Upper lobe of left lung (tissue), 4 donors: ENCODE results near the gene PYCR2.

Experiments
- CTCF ChIP-seq, 6 experiments: fragments of 450-650 bp in 4 of 6; fragments of 200-600 bp in 2 of 6; sonication (generic) in 2 of 6; IDR thresholded peaks; one replicate each; pipeline ENCODE4 v1.5.1; 2016 to 2019; ENCODE audit warnings: antibody characterized with exemption in 6 of 6
- EP300 ChIP-seq, 4 donors: sonication (generic); formaldehyde crosslinking; IDR thresholded peaks; one replicate each; pipeline ENCODE4 v1.5.1; 2017; ENCODE audit warnings: antibody characterized with exemption in 4 of 4, control low read depth in 2 of 4
- POLR2A ChIP-seq, 4 donors: fragments of 450-650 bp; IDR thresholded peaks; one replicate each; pipeline ENCODE4 v1.5.1; 2016 to 2017; ENCODE audit warnings: antibody characterized with exemption in 4 of 4, mild to moderate bottlenecking in 2 of 4
- POLR2AphosphoS5 ChIP-seq, 2 donors: sonication (generic); formaldehyde crosslinking; IDR thresholded peaks; one replicate each; pipeline ENCODE4 v1.5.1; 2017; ENCODE audit warnings: antibody characterized with exemption in 2 of 2

DNA sequence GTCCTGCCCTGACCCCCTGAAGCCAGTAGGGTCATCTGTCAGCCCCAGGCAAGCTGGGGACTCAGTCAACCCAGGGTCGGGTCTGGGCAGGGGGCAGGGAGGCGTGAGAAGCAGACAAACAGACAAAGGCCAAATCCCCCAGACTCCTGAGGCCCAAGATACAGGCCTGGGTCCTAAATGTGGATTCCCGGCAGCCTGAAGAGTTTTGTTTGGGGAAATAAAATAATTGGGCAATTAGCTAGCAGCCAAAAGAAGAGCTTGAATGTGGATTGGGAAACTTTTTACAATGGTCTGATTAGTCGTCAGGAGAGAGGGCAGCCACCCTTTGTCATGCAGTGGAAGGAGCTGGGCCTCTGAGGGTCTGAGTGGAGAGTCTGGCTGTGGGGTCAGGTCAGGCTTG lies 21.5 kb upstream of the PYCR2 start:
- TF ChIP-seq CTCF (IDR thresholded peaks at IDR 0.05) (no peak), POLR2A (IDR thresholded peaks at IDR 0.05) (no peak), POLR2AphosphoS5 (IDR thresholded peaks at IDR 0.05) (no peak), EP300 (IDR thresholded peaks at IDR 0.05) (no peak)
